ENCODE measurements around the gene PC.

- TF ChIP-seq, protein P1, sequence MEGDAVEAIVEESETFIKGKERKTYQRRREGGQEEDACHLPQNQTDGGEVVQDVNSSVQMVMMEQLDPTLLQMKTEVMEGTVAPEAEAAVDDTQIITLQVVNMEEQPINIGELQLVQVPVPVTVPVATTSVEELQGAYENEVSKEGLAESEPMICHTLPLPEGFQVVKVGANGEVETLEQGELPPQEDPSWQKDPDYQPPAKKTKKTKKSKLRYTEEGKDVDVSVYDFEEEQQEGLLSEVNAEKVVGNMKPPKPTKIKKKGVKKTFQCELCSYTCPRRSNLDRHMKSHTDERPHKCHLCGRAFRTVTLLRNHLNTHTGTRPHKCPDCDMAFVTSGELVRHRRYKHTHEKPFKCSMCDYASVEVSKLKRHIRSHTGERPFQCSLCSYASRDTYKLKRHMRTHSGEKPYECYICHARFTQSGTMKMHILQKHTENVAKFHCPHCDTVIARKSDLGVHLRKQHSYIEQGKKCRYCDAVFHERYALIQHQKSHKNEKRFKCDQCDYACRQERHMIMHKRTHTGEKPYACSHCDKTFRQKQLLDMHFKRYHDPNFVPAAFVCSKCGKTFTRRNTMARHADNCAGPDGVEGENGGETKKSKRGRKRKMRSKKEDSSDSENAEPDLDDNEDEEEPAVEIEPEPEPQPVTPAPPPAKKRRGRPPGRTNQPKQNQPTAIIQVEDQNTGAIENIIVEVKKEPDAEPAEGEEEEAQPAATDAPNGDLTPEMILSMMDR (conservative IDR thresholded peaks at IDR 0.05; ENCODE audit: low read depth, low read length) = no peak
- no peak for TF ChIP-seq EZH2phosphoT487 (IDR thresholded peaks at IDR 0.05; ENCODE audit: borderline replicate concordance, low read length)
Observed at GRCh38 chr11:66987924-66988637, 29.9 kb upstream of the PC start.

Data from PC-3 (cell line).